Activated T-helper 9 cell treated with anti-CD3 and anti-CD28 coated beads, Interleukin-2, amount 50 U/mL, for 16 hours (primary cell): Measurements from ENCODE around the gene SLC25A34.

Source experiments
- DNase-seq: peaks from one replicate; pipeline ENCODE4 v3.0.0-alpha.2; 2020; ENCODE audit warnings: low read depth

The SLC25A34 gene

GRCh38 chr1:15733218-15733725, 2.8 kb upstream of the SLC25A34 start:
- no peak for DNase-seq

GRCh38 chr1:15733726-15734226, 2.3 kb upstream of the SLC25A34 start:
- DNase-seq: no peak

- no peak for DNase-seq
Observed at GRCh38 chr1:15734296-15734695, 1.8 kb upstream of the SLC25A34 start.

DNA sequence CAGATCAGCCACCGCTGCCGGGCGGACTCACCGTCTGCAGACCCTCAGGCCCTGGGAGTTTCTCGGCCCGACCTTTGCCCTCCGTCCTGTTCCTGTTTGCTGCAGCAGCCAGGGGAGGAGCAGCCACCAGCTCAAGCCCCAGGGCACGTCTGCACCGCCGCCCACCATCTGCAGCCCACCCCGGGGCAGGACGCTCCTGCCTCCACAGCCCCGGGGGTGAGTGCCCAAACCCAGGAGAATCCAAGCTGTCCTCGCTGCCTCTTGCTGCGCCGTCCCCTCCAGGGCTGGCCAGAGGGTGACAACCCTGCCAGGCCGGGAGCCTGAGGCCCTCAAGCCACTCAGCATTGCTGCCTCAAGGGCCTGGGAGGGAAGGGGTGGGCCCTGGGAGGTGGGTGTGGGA, 1.2 kb upstream of the SLC25A34 start:
- no peak for DNase-seq

DNA sequence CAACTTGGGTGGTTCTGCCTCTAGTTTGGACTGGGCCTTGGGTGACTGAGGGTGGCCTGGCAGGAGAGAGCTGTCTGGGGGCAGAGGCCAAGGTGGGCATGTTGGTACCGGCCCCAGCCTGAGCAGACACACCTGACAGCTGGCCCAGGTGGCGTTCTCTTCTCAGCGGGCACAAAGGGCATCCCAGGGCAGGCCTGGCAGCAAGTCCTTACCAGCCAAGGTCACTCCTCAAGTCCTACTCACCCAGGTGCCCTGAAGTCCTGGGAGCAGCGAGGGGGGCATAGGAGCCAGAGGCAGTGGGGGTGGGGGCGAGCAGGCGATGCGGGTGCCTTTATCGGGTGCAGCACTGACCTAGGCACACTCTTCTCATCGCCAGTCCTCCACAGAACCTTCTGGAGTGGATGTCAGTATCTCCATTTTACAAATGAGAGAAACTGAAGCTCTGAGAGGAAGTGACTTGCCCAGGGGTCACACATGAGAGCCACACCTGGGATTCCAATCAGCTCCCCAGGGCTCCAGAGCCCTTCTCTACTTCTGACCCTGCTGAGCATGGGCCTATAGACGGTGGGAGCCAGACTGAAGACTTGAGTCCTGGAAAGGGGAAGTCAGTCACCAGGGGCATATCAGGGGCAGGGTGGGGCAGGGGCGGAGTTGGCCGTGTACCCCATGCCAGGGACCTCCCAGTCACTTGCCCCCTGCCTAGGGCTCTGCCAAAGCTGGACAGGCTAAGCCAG, 587 bp upstream of the SLC25A34 start:
- no peak for DNase-seq

GRCh38 chr1:15736892-15737261, 819 bp downstream of the SLC25A34 start:
- no peak for DNase-seq

DNA sequence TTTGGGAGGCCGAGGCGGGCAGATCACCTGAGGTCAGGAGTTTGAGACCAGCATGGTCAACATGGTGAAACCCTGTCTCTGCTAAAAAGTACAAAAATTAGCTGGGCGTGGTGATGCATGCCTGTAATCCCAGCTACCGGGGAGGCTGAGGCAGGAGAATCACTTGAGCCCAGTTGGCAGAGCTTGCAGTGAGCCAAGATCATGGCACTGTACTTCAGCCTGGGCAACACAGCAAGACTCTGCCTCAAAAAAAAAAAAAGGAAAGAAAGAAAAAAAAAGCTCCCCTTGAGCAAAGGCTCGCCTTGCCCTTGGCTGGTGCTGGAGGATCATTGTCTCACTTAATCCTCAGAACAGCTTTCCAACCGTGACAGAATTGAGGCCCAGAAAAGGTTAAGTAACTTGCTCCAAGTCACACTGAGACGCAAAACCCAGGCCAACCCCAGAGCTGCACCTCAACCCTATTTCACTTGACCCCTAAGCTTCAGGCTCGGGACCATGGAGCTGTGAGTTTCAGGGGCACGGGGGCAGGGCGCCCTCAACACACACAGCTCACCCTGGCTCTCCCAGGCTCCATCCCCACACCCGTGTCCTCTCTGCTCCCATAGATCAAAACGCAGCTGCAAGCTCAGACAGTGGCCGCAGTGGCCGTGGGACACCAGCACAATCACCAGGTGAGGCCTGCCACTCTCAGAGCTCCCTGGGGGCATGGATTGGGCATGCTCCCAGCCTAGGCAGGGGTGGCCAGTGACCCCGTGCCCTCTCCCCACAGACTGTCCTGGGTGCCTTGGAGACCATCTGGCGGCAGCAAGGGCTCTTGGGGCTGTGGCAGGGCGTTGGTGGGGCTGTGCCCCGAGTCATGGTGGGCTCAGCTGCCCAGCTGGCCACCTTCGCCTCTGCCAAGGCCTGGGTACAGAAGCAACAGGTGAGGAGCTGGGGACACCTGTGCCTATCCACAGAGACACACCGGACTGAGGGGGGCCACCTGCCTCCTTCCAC, 1.6 kb downstream of the SLC25A34 start:
- no peak for DNase-seq

- DNase-seq: no peak
Observed at GRCh38 chr1:15738416-15739113, 2.5 kb downstream of the SLC25A34 start.

DNA sequence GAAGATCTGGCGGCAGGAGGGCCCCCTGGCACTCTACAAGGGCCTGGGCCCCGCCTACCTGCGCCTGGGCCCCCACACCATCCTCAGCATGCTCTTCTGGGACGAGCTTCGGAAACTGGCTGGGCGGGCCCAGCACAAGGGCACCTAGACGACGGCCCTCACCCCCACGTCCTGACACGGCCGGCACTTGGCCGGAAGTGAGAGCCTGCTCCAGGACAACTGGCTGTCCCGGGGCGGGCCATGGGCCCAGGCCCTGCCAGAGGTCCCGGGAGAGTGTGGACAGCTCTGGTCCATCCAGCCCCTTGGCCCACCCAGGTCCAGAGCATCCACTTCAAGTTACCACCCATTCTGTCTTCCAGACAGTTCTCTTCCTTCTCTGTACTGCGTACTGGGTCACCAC, 3.2 kb downstream of the SLC25A34 start:
- no peak for DNase-seq

GRCh38 chr1:15739745-15740144, 3.7 kb downstream of the SLC25A34 start:
- no peak for DNase-seq

GRCh38 chr1:15740924-15741850, 5.1 kb downstream of the SLC25A34 start:
- peak; percentile 37 for DNase-seq

DNA sequence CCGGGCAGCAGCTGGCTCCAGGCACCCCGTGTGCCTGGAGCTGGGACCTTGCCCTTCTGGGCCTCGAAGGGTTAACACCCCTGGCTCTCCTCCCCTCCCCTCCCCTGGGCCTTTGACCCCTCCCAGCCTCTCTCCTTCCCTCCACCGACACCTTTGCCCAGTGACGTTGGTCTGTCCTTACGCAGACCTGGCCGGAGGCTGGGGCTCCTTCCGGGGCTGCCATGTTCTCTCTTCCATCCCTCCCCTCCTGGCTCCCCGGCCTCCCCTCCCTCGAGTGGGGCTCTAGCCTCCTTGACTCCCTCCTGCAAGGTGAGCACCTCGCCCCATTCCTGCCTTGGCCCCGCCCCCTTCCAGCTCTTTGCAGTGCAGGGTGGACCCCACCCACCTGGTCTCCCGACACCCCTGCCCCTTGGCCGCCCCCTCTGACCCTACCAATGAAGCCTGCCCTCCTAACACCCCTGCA, 6.3 kb downstream of the SLC25A34 start, which contains the start of gene TMEM82:
Gene TMEM82 (plus strand): TSS at position 161 of the 463 bp plus-strand sequence. CDS start 61 bp downstream, at position 222.
- no peak for DNase-seq

DNA sequence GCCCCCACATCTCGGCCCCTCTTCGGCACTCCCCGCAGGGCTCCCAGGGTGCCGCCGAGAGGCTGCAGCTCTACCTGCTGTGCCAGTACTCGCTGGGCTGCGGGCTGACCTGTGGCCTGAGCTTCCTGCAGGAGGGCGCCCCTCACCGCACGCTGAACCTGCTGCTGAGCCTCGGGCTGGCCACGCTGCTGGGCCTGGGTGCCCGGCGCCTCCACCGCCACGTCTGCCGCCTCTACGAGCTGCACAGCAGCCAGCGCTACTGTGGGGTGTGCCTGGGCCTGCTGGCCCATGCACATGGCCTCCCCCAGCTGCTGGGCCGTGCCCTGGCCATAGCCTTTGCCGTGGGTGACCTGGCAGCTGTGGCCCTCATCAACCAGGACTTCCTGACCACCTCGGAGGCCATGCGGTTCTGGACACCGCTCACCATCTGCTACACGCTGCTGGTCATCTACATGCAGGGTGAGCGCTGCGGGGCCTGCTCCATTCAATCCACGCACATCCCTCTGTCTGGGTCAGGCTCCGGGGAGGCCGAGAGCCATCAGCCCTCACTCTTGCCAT, 8.1 kb downstream of the SLC25A34 start:
- no peak for DNase-seq

DNA sequence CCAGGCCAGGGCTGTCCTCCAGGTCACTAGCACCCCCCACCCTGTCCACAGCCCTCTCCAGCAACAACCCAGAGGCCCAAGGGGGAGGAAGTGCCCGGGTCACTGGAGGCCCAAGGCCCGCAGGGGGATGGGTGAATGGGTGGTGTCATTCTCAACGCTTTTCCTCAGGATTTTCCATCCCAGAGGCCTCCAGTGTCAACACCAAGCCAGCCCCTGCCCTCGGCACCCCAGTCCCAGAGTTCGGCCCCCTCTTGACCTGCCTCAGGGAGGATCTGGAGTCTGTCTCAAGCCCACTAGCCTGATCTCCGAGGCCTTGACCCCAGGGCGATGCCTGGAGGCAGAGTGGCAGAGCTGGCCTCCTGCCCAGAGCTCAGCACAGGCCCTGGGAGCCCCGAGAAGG, 11.3 kb downstream of the SLC25A34 start:
- no peak for DNase-seq

GRCh38 chr1:15748264-15748663, 12.2 kb downstream of the SLC25A34 start:
- DNase-seq: no peak

DNA sequence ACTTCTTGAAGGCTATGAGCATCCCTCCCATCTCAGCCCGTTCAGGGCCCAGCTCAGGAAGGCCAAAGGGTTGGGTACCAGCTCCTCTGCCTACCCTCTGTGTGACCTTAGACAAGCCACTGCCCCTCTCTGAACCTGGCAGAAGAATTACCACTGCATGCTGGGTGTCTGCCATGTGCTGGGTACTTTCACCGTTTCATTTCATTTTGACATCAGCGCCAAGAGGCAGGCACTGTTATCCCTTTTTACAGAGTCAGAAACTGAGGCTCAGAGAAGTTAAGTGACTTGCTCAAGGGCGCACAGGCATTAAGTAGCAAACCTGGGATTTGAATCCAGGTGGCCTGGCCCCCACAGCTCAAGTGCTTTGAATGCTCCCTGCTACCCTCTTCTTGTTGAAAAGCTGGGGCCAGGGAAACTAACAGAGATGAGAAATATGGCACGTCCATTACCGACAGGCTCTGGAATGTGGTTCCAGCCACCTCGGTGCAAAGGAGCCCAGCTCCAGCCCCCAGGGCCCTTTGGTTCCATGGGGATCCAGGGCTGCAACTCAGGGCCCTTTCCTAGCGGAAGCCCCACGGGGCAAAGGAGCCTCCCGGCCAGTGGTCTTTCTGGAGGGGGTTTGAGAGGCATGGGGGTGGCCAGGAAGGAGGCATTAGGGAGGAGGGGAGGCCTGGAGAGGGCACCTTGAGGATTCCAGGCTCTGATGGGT, 12.8 kb downstream of the SLC25A34 start:
- DNase-seq: no peak

DNA sequence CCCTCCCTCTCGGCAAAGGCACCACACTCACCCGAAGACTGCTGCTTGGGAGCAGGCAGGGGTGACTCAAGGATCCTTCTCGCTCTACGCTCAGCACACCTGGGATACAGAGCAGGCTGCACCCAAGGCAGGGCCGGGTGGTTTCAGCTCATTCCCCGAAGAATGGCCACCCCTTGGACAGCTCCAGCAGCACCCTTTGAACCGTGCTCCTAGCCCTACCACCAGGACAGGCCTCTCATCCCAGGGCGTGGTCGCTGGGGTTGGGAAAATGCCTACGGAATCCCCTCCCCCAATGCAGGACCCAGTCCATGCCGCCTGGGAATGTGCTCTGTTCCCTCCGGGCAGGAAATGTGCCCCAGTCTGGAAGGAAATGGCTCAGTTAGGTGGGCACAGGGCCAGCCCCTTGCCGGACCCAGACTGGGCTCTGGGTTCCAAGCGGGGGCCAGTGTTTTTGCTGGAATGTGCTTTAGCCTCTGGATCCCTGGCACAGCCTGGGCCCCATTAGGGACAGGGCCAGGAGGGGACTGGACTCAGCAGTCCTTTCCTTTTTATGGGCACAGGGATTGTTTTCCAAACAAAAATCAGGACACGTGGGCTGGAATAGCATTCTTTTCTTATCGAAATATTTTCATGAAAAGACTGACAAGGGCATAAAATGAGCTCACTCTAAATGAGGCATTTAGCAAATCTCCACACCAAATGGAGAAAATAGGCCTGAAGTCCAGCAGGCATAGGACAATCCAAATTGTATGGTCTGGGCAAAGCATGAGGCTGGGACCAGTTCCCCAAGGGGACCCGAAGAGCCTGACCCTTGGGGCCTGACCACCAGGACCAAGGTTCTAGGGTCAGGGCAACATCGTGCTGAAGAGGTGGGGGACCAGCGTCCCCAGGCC, 13.6 kb downstream of the SLC25A34 start:
- DNase-seq: no peak

GRCh38 chr1:15750924-15751323, 14.9 kb downstream of the SLC25A34 start:
- no peak for DNase-seq

DNA sequence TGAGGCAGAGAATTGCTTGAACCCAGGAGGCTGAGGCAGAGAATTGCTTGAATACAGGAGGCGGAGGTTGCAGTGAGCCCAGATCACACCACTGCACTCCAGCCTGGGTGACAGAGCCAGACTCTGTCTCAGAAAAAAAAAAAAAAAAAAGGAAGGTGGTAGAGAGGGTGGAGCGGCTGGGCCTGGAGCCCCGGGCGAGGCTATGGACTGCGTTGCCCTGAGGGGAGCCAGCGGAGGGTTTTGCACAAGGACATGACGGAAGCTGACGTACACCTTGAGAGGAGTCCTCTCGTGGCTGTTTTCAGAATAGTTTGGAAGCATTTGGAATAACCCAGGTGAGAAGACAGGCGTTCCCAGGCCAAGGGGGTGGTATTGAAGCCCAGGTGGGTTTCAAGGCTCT, 15.7 kb downstream of the SLC25A34 start:
- DNase-seq: no peak
